GM19238 (cell line): ENCODE measurements around the gene DNAJC3.

Experiments used
- DNase-seq: peaks from one replicate; pipeline ENCODE4 v3.0.0; 2011; ENCODE audit warnings: low spot score; ENCODE audit not compliant: insufficient read length

The DNAJC3 gene, protein sequence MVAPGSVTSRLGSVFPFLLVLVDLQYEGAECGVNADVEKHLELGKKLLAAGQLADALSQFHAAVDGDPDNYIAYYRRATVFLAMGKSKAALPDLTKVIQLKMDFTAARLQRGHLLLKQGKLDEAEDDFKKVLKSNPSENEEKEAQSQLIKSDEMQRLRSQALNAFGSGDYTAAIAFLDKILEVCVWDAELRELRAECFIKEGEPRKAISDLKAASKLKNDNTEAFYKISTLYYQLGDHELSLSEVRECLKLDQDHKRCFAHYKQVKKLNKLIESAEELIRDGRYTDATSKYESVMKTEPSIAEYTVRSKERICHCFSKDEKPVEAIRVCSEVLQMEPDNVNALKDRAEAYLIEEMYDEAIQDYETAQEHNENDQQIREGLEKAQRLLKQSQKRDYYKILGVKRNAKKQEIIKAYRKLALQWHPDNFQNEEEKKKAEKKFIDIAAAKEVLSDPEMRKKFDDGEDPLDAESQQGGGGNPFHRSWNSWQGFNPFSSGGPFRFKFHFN

DNA sequence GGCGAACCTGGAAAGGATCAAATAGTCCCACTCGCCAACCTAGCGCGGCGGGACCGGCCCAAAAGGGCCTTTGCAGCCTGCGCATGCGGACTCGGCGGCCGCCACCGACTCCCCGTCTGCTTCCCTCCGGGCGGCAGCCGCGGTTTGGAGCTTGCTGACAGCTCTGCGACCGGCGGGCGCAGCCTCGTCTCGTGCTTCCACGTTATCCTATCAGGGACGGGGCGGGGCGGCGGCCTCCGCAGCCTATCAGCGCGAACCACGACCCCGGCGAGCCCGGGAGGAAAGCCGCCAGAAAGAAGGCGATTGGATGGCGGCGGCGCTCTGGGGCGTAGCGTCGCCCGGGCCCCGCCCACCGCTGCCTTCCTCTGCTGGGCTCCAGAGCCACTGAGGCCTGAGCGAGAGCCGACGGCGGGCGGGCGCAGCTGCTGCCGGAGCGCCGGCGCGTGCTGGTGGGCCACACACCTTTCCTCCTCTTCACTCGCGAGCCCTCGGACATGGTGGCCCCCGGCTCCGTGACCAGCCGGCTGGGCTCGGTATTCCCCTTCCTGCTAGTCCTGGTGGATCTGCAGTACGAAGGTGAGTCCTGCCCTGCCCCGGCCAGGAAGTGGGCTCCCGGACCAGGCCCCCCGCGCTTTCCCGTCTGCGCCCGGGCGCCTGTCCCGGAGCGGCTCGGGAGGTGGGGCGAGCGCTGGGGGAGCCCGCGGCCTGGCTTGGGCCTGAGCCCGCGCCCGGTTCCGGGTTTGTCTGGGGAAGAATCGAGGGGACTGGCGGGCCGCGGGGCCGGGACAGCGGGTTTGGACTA, at the start of gene DNAJC3:
Gene DNAJC3 (plus strand): TSS at position 378 of the 802 bp plus-strand sequence. CDS start 117 bp downstream, at position 495.
- DNase-seq: peak; percentile 88

- no peak for DNase-seq
These were observed 49.3 kb upstream of the DNAJC3 start for GRCh38 chr13:95627590-95627989.

DNA sequence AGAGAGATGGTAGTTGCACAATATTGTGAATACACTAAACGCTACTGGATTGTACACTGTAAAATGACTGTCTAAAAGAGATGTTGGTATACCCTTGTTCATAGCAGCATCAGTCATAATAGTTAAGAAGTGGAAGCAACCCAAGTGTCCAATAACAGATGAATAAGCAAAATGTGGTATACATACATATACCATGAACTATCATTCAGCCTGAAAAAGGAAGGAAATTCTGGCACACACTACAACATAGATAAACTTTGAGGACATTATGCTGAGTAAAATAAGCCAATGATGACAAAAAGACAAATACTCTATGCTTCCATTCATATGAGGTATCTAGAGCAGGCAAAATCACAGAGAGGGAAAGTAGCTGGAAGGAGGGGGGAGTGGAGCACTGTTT, 48.5 kb upstream of the DNAJC3 start:
- DNase-seq: no peak

DNA sequence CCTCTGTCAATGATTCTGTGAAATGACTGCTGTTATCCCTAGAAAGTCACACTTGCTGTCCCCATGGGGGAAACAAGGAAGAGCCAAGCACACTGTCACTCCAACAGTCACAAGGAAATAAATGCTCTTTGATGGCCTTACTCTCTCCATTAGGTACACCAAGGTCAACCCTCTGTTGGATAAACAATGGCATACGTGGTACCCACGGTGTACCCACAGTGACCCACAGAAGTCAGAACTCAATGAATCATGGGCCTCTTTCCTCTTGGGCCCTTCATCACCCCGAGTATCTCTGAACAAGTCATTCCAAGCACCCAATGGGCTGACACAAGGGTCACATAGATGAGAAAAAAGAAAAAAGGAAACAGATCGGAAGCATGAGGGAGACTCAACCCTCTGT, 47.9 kb upstream of the DNAJC3 start:
- DNase-seq: no peak

DNA sequence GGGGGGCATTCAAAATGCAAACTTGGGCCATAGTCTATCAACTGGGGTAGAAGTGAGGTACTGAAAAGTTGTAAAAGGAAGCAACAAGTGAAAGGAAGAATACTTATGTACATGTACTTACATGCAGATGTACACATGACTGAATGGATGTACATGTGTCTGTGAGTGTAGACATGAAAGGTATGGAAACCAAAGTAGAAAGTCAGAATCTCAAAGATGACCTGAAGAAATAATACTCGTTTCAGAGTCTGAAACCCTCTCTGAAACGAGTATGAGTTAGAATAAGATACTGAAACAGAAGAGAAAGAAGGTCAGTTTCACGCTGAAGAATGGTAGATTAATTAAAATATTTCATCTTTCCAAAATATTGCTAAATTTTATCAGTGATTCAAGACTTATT, 46.3 kb upstream of the DNAJC3 start:
- DNase-seq: no peak

GRCh38 chr13:95636853-95637252, 40.1 kb upstream of the DNAJC3 start:
- DNase-seq: no peak

- no peak for DNase-seq
These were observed 35.5 kb upstream of the DNAJC3 start for GRCh38 chr13:95641291-95642027.

GRCh38 chr13:95642028-95642621, 34.8 kb upstream of the DNAJC3 start:
- DNase-seq: no peak

GRCh38 chr13:95642999-95643398, 33.9 kb upstream of the DNAJC3 start:
- no peak for DNase-seq

GRCh38 chr13:95643571-95643935, 33.4 kb upstream of the DNAJC3 start:
- DNase-seq: no peak

GRCh38 chr13:95643936-95644598, 32.9 kb upstream of the DNAJC3 start:
- no peak for DNase-seq

- DNase-seq: no peak
These were observed 32.3 kb upstream of the DNAJC3 start, which contains the start of gene DZIP1 for GRCh38 chr13:95644601-95645052. TSS of gene DZIP1 (minus strand) at chr13:95644706. CDS start at chr13:95642029, 2,677 bp downstream.

- DNase-seq: no peak
These were observed 29.6 kb upstream of the DNAJC3 start for GRCh38 chr13:95647321-95647720.

DNA sequence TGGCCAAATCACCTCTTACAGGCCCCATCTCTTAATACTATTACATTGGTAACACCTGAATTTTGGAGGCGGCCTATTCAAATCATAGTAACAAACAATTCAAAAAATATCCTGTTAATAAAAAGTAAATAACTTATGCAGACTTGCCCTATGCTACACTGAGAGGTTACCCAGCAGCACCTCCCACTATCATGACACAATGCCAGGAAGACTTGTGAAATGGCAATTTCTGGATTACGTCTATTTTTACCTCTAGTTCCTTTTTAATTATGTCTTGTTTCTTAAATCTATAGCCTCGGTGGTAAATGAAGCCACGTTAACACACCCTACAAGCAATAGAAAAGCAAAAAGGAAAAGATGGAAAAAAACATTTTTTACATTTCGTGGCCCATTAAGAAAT, 26.2 kb upstream of the DNAJC3 start:
- DNase-seq: no peak

DNA sequence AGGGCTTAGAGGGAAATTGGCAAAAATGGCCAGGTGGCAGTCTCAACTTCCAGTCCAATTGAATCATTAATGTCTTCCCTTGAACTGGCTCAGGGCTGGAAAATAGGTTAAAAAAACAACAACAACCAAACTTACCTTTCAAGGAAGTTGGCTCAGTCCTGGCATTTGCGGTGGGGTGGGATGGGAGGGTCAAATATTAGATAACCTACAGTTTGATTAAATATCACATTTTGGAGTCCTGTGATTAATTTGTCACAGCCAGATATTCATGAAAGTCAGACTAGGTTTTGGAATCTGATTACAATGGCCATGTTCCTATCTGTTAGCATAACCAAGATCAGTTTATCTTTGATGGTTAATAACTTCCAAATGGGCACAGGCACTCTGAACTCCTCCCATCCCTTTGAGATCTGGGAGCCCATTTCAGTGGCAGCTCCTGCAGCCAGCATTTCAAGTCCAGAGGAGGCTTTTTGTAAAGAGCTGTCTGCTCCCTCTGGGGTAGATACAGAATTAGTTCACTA, 24.6 kb upstream of the DNAJC3 start:
- no peak for DNase-seq

DNA sequence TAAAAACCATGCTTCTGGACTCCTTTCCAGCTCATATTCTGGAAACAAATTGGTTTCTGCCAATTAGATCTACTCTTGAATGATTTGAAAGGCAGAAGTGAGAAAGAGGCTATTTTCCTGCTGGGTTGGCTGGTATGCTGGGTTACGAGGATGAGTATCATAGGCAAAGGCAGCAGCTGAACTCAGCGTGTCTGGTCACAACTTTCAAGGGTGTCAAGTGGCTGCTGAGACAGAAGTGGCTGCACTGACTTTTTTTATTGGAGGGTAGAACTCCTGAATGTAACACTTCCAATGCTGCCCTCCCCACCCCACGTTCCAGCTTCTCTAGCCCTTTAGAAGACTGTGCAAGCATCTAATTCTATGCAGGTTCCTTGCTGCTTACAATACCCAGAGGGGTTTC, 24.1 kb upstream of the DNAJC3 start:
- no peak for DNase-seq

- DNase-seq: no peak
These were observed 20.4 kb upstream of the DNAJC3 start for GRCh38 chr13:95656386-95657015.

- DNase-seq: no peak
These were observed 17.4 kb upstream of the DNAJC3 start for GRCh38 chr13:95659500-95659899.

GRCh38 chr13:95660981-95661581, 15.9 kb upstream of the DNAJC3 start:
- no peak for DNase-seq
